A673 (cell line): Measurements from ENCODE around the gene MRPL43. TPM values are rescaled to one million over a fixed set of nuclear protein-coding genes. Genes with fewer than 3 reads are reported as not detected.

ENCODE experiments used
- BruUV-seq: library from RNA; stranded (reverse); fragments of 400-500 nt; replicated peaks from 2 replicates; lab custom pipeline; 2021; lab: Mats Ljungman, UMichigan
- CTCF ChIA-PET: fragments of 300-600 bp; sonication (Branson Sonifier 250); formaldehyde crosslinking; loops from one replicate; lab custom pipeline; 2022; ENCODE audit warnings: antibody characterized with exemption; lab: Charles Lee
- POLR2A ChIA-PET: fragments of 300-600 bp; sonication (Branson Sonifier 250); formaldehyde crosslinking; loops from one replicate; lab custom pipeline; 2022; ENCODE audit warnings: antibody characterized with exemption; ENCODE audit not compliant: low non-redundant PET; lab: Charles Lee
- DNase-seq: peaks from one replicate; pipeline ENCODE4 v3.0.0-alpha.2; 2015; ENCODE audit warnings: low spot score
- H3K27ac ChIP-seq: fragments of 200-600 bp; sonication (generic); 2 replicates; pipeline ENCODE4 v1.5.1; 2016; ENCODE audit warnings: mixed run types, low read depth, mild to moderate bottlenecking, mixed read lengths, antibody characterized with exemption, low read length; ENCODE audit not compliant: poor library complexity, severe bottlenecking
- H3K27me3 ChIP-seq: fragments of 200-600 bp; sonication (generic); replicated peaks from 2 replicates; pipeline ENCODE4 v1.6.1; 2017; ENCODE audit warnings: mixed run types, low read depth, mild to moderate bottlenecking, mixed read lengths, antibody characterized with exemption, low read length; ENCODE audit not compliant: insufficient read depth, poor library complexity
- H3K36me3 ChIP-seq: fragments of 200-600 bp; sonication (generic); 2 replicates; pipeline ENCODE4 v1.6.1; 2016; ENCODE audit warnings: mixed run types, mild to moderate bottlenecking, mixed read lengths, antibody characterized with exemption, low read length; ENCODE audit not compliant: insufficient read depth, poor library complexity, severe bottlenecking
- H3K4me1 ChIP-seq: fragments of 200-600 bp; sonication (generic); 2 replicates; pipeline ENCODE4 v1.6.1; 2017; ENCODE audit warnings: mixed run types, mild to moderate bottlenecking, mixed read lengths, antibody characterized with exemption, low read length; ENCODE audit not compliant: insufficient read depth, poor library complexity, severe bottlenecking
- H3K4me3 ChIP-seq: fragments of 200-600 bp; sonication (generic); 2 replicates; pipeline ENCODE4 v1.5.1; 2016; ENCODE audit warnings: low read depth, mixed run types, mild to moderate bottlenecking, mixed read lengths, low read length; ENCODE audit not compliant: poor library complexity, severe bottlenecking
- H3K9me3 ChIP-seq: fragments of 200-600 bp; sonication (generic); 2 replicates; pipeline ENCODE4 v1.6.1; 2016; ENCODE audit warnings: mixed run types, low read depth, mild to moderate bottlenecking, mixed read lengths, antibody characterized with exemption, low read length; ENCODE audit not compliant: poor library complexity, severe bottlenecking
- CTCF ChIP-seq: fragments of 300-800, 200-600 bp; sonication (generic); conservative IDR thresholded peaks from 2 replicates; pipeline ENCODE4 v1.5.1; 2017; ENCODE audit warnings: low read depth, mild to moderate bottlenecking, antibody characterized with exemption, low read length, moderate library complexity, mixed read lengths
- EZH2 ChIP-seq: fragments of 200-600 bp; sonication (generic); IDR thresholded peaks from 2 replicates; pipeline ENCODE4 v1.6.1; 2017; ENCODE audit warnings: borderline replicate concordance, low read depth, mild to moderate bottlenecking, mixed read lengths, antibody characterized with exemption, low read length; ENCODE audit not compliant: poor library complexity, severe bottlenecking
- intact Hi-C: fragments of 100-400 bp; cut with micrococcal nuclease; formaldehyde crosslinking; loops from one replicate; pipeline ENCODE4 v1.10.0; 2022; ENCODE audit not compliant: unreplicated experiment
- total RNA-seq: library from RNA; stranded (reverse); gene quantifications from 2 replicates; pipeline ENCODE4 v1.2.3, GENCODE V29; 2021

The MRPL43 gene
- total RNA-seq, 1 experiment from 2014 or later = 80.4 TPM

GRCh38 chr10:101005869-101006567 lies 18.7 kb upstream of the MRPL43 start:
- ChIA-PET CTCF (interaction anchor here (0.6 kb wide), 1 partner anchor 8 kb away, joined by 3 read pairs; no protein-coding TSS in a partner anchor), POLR2A (no interaction called here)
- Histone ChIP-seq H3K27ac (no peak overlapping the region), H3K36me3 (peaks cover 39% of the 10 kb centered on the region), H3K9me3 (no peaks in the 10 kb centered on the region), H3K27me3 (no peaks in the 10 kb centered on the region), H3K4me1 (peaks cover 16% of the 10 kb centered on the region), H3K4me3 (no peak overlapping the region)
- no TSS peak for BruUV-seq
- no peak for DNase-seq
- intact Hi-C loops = no loop called here
- TF ChIP-seq EZH2 (no peak), CTCF (no peak)

- Histone ChIP-seq H3K4me3 (no peak overlapping the region), H3K9me3 (no peaks in the 10 kb centered on the region), H3K36me3 (peaks cover 39% of the 10 kb centered on the region), H3K27ac (no peak overlapping the region), H3K4me1 (peaks cover 19% of the 10 kb centered on the region), H3K27me3 (no peaks in the 10 kb centered on the region)
- ChIA-PET CTCF (no interaction called here), POLR2A (no interaction called here)
- intact Hi-C loops = no loop called here
- TF ChIP-seq EZH2 (no peak), CTCF (no peak)
- DNase-seq = no peak
- BruUV-seq = no TSS peak
Observed at GRCh38 chr10:101005361-101005760, 18.1 kb upstream of the MRPL43 start.

GRCh38 chr10:101003639-101004206 lies 16.4 kb upstream of the MRPL43 start:
- Histone ChIP-seq H3K36me3 (peaks cover 39% of the 10 kb centered on the region), H3K27ac (no peak overlapping the region), H3K4me3 (no peak overlapping the region), H3K4me1 (peaks cover 23% of the 10 kb centered on the region), H3K9me3 (no peaks in the 10 kb centered on the region), H3K27me3 (no peaks in the 10 kb centered on the region)
- ChIA-PET POLR2A (no interaction called here), CTCF (interaction anchor here (1.1 kb wide), 1 partner anchor 14 kb away, joined by 6 read pairs; no protein-coding TSS in a partner anchor)
- BruUV-seq = no TSS peak
- intact Hi-C loops = no loop called here
- TF ChIP-seq EZH2 = no peak
- no peak for TF ChIP-seq CTCF
- DNase-seq = no peak
